T-helper 17 cell (primary cell): Measurements from ENCODE around the gene GALR2. TPM values are rescaled to one million over a fixed set of nuclear protein-coding genes. Genes with fewer than 3 reads are reported as not detected.
A peak's percentile ranks its signal among the peaks of the same experiment; 100 is the strongest.

Experiments
- ATAC-seq: fragments of 150-1000 bp; cut with Tn5 transposase; 2 replicates; pipeline ENCODE4 v1.10.0; 2021; ENCODE audit warnings: mild to moderate bottlenecking, moderate library complexity
- DNase-seq, 3 donors: peaks; one replicate each; pipeline versions ENCODE4 v3.0.0 to v3.0.0-alpha.2; 2020 to 2021
- H3K9me3 ChIP-seq: one replicate; pipeline ENCODE4 v1.7.0; 2013; ENCODE audit warnings: low read length, mild to moderate bottlenecking; ENCODE audit not compliant: control insufficient read depth, poor library complexity, severe bottlenecking
- H3K27ac Mint-ChIP-seq: one replicate; pipeline ENCODE4 v1.8.0; 2022; ENCODE audit warnings: mild to moderate bottlenecking, moderate library complexity, mixed read lengths
- H3K27me3 Mint-ChIP-seq: one replicate; pipeline ENCODE4 v1.8.0; 2022; ENCODE audit warnings: mixed read lengths
- H3K36me3 Mint-ChIP-seq: one replicate; pipeline ENCODE4 v1.8.0; 2022; ENCODE audit warnings: low read depth, mixed read lengths
- H3K4me1 Mint-ChIP-seq: one replicate; pipeline ENCODE4 v1.8.0; 2022; ENCODE audit warnings: mild to moderate bottlenecking, mixed read lengths
- H3K4me3 Mint-ChIP-seq: one replicate; pipeline ENCODE4 v1.8.0; 2022; ENCODE audit warnings: mild to moderate bottlenecking, moderate library complexity, mixed read lengths
- total RNA-seq, 4 donors: library from RNA in 2 of 4; stranded (reverse) in 2 of 4; gene quantifications; one replicate each; pipeline ENCODE4 v1.2.3 and lab custom pipeline; 2022 to 2026

Gene GALR2
- total RNA-seq, 2 donors from 2014 or later, result 0.55 to 0.96 TPM

DNA sequence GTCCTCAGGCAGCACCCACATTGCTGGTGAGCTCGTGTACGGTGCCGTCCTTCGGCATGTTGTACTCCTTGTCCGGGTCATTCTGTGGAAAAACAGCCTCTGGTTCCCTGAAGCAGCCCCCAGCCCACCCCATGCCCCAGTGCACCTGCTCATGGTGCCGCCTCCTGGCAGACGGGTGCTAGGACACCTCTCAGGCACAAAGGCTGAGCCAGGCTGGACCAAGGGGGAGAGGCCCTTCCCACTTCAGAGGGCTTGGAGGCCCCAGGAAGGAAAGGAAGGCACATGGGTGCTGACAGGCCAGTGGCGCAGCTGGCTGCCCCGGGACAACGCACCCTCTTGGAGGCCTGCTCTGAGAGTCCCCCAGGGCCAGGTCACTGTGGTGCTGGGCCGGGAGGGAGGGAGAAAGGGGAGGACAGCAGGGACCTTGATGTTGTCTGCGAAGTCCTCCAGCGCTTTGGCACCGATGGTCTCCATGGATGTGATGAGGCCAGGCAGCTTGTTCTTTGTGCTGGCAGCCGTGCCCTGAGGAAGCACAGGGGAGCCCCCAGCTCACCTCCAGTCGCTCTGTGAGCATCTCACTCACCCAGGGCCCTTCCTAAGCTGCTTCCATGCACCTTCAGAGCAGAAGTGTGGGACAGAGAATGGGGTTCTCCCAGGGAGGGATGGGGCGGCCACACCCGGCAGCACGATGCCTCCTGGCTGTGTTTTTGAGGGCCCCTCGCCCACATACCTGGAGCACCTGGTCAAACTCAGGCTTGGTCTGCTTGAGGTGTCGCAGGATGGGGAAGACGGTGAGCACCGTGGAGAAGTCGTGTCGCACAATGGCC is 13.7 kb downstream of the GALR2 start:
- Mint-ChIP-seq H3K27me3 (no peaks in the 10 kb centered on the region), H3K4me3 (no peak overlapping the region), H3K27ac (no peak overlapping the region), H3K36me3 (peaks cover 2% of the 10 kb centered on the region), H3K4me1 (no peaks in the 10 kb centered on the region)
- ATAC-seq (no peak), DNase-seq (no peak)
- no peaks in the 10 kb centered on the region for H3K9me3 ChIP-seq

DNA sequence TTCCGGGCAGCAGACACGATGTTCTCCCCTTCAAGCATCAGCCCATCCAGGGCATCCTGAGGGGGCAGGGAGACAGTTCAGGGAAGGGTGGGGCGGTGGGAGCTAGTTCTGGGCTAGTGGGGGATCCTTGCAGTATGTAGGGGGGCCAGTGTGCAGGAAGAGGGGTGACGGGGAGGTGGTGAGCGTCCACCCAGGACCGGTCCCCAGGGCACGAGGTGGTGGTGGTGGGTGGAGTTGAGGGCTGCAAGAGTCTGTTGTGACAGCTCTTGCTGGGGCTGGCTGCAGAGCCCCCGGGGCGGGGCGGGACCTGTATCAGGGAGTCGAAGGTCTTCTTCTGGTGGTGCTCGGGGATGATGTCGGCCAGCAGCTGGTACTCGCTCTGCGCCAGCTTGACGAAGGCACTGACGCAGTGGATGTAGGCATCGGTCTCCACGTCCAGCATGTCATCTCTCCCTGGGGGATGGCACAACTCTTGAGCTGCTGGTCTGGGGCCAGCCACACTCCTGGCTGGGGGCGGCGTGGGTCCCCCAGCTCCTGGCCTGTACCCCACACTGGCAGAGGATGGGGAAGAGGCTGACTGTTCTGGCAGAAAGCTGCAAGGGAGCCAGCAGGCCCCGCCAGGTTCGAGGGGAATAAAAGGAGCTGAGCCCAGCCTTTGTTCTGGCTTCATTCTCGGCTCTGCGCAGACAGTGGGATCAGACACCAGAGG is 14.4 kb downstream of the GALR2 start:
- H3K9me3 ChIP-seq, result no peaks in the 10 kb centered on the region
- Mint-ChIP-seq H3K4me3 (no peak overlapping the region), H3K27ac (no peak overlapping the region), H3K4me1 (no peaks in the 10 kb centered on the region), H3K36me3 (peaks cover 2% of the 10 kb centered on the region), H3K27me3 (no peaks in the 10 kb centered on the region)
- DNase-seq (no peak), ATAC-seq (no peak)

DNA sequence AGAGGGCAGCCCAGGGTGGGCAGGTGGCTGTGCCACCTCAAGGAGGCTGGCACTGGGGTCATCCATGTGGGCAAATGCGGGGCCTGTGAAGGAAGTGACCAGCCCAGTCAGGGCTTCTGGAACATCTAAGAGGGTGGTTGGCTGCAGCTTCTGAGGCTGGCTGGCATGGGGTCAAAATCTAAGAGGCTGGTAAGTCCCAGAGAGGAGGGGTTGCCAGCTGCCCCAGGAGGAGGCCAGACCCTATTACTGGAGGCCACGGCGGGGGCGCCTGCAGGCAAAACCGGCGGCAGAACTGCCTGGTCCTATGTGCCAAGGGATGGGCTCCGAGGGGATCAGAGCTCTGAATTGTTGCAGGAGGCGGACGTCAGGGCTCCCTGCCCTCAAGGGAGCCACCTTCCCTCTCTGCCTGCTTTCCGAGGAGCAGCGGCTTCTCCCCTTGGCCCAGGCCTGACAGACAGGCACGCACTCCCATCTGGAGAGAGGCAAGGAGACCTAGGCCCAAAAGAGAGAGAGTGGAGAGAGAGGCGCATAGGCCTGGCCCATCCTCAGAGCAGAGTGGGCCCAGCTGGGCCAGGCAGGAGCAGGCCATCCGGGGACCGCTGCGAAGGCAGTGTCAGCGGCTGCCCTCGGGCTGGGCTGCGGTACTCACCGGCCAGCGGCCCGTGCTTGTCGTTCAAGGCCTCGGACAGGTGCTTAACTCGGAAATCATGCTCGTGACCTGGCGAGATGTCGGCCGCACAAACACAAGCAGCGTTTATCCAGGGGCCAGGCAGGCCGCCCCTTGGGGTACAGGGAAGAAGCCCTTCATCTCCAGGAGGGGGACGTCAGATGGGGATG is 15.3 kb downstream of the GALR2 start:
- no peaks in the 10 kb centered on the region for H3K27me3 Mint-ChIP-seq
- no peak for DNase-seq

DNA sequence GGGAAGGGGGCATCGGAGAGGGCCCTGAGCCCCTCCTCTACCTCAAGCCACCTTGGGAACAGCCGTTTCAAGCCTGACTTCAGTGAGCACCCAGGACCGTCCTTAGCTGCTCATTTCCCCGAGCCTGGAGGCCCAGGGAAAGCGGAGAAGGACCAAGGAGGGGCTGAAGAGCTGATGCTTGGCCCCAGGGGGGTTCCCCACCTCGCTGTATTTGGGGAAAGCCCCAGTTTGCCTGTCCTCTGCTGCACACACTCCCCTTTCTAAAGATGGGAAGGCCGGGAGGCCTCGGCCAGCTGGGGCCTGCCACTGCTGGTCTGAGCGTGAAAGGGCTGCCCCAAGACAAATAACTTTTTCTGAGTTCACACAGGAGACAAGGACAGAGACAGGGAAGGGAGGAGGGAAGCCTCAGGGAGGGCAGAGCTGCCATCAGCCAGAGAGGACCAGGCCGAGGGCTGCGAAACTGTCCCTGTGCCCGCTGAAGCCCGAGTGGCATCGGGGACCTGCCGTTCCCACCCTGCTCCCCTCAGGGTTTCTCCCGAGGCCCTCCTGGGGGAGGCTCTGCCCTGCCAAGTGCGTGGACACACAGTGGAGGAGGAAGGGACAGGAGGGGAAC is 16.0 kb downstream of the GALR2 start:
- no peaks in the 10 kb centered on the region for H3K9me3 ChIP-seq
- Mint-ChIP-seq H3K27ac (no peak overlapping the region), H3K36me3 (peaks cover 2% of the 10 kb centered on the region), H3K4me3 (no peak overlapping the region), H3K4me1 (no peaks in the 10 kb centered on the region), H3K27me3 (no peaks in the 10 kb centered on the region)
- no peak for DNase-seq
- no peak for ATAC-seq

More for the DNA sequence above, 15.3 kb downstream of the GALR2 start:
- H3K4me3 Mint-ChIP-seq, result no peak overlapping the region
- H3K27ac Mint-ChIP-seq, result peak overlapping the region; percentile 53
- no peaks in the 10 kb centered on the region for H3K9me3 ChIP-seq
- no peak for ATAC-seq
- H3K4me1 Mint-ChIP-seq, result no peaks in the 10 kb centered on the region
- H3K36me3 Mint-ChIP-seq, result peaks cover 2% of the 10 kb centered on the region

DNA sequence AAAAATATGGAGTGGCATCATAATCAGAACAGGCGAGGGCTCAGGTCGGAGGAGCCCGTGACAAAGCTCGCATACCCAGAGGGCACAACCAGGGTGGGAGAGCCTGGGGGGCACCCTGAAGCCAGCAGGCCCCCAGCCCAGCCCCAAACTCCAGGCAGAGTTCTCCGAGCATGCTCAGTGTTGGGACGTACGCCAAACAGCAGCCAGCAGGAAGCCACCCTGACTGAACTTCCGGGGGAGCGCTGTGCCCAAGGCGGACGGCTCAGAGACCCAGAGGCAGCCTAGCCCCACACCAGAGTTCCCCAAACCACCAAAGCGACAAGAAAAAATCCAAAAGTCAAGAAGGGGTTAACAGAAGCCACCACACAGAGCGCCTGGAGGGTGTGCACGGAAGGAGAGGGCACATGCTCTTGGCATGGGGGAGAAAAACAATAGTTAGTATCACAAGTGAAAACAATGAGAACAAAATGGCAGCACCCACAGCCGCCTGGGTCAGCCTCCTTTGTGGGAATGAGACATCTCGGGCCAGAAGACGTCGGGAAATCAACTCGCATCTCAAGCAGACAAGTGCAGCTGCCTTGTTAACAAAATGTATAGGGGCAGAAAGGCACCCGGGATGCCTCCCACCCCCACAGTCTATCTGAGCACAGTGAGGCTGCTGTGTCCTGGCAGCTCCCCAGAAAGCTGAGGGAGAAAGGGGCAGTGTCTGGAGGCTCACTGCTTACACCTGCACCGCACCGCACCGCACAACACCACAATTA is 17.1 kb downstream of the GALR2 start:
- Mint-ChIP-seq H3K4me1 (no peaks in the 10 kb centered on the region), H3K36me3 (peaks cover 2% of the 10 kb centered on the region), H3K4me3 (peak overlapping the region; percentile 31), H3K27ac (peak overlapping the region; percentile 72), H3K27me3 (no peaks in the 10 kb centered on the region)
- H3K9me3 ChIP-seq, result no peaks in the 10 kb centered on the region
- ATAC-seq (peak; percentile 64), DNase-seq (no peak)

DNA sequence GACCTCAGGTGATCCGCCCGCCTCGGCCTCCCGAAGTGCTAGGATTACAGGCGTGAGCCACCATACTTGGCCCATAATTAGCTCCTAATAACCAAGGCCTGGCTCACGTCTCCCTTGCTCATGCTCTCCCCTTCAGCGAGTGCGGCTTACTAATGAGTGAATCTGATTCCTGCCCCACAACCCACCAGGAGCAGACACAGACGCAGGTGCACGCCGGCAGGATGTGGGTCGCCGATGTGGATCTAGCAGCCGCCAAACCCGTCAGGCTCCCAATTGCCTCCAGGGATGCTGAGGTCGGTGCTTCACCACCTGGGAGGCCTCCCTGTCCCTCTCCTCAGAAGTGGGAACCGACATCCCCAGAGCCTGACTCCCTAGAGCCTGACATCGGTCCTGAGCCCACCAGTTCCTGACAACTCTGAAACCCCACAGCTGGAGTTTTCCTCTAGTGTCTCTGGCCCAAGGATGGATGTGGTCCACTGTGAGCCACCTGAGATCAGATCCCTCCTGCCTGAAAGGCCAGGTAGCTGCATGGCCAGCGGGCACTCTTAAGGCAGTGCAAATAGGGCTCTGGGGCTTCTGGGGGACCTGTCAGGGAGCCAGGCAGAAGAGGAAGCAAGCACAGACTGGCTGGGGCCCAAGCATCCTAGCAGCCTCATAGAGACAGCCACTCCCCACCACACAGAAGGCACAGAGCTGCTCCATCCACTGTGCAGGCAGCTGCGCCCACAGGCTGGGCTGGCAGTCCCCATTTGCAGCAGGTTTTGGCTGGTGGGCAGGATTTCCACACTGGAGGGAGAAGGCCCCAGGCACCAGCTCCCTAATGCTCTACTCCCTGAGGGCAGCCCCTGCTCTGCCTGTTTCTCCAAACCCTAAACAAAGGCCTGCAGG is 18.2 kb downstream of the GALR2 start:
- H3K27ac Mint-ChIP-seq, result no peak overlapping the region
- H3K4me1 Mint-ChIP-seq, result no peaks in the 10 kb centered on the region
- peaks cover 2% of the 10 kb centered on the region for H3K36me3 Mint-ChIP-seq
- ATAC-seq (no peak), DNase-seq (no peak)
- H3K4me3 Mint-ChIP-seq, result no peak overlapping the region
- no peaks in the 10 kb centered on the region for H3K9me3 ChIP-seq
- no peaks in the 10 kb centered on the region for H3K27me3 Mint-ChIP-seq

DNA sequence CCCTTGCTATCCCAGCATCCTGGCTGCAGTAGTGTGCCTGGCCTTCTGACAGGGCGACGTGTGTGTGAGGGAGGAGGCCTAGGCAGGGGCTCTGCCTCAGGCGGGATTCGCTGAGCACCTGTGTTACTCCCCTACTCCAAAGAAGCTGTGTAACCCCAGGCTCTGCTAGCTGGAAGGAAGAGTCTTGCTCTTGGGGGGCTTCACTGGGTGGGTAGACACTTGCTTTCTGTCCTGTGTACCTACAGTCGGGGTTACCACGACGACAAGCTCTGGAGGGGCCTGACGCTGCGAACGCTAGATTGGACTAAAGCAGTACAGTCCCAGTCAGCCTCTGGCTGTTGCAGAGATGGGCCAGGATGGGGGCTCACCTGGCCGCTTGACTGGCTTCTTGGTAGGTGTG is 19.5 kb downstream of the GALR2 start:
- no peak for ATAC-seq
- no peaks in the 10 kb centered on the region for H3K9me3 ChIP-seq
- no peaks in the 10 kb centered on the region for H3K27me3 Mint-ChIP-seq
- no peaks in the 10 kb centered on the region for H3K36me3 Mint-ChIP-seq
- no peak overlapping the region for H3K4me3 Mint-ChIP-seq
- H3K27ac Mint-ChIP-seq, result no peak overlapping the region
- no peak for DNase-seq
- H3K4me1 Mint-ChIP-seq, result no peaks in the 10 kb centered on the region

DNA sequence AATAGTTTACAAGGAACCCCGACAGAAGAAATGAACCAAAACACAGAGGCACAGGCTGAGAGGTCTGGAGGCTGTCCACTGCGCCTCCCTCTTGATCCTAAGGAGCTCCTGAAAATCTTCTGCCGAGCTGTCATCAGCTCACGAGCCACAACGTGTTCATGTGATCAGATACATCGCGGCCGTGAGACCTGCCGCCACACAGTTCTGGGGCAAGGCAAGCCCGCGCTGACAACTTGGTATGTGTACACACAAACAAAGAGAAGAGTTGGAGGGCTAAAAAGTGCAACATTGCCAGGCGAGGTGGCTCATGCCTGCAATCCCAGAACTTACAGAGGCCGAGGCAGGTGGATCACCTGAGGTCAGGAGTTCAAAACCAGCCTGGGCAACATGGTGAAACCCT is 21.4 kb downstream of the GALR2 start:
- no peak for ATAC-seq
- H3K4me1 Mint-ChIP-seq, result peaks cover 3% of the 10 kb centered on the region
- H3K27ac Mint-ChIP-seq, result peak overlapping the region; percentile 37
- H3K4me3 Mint-ChIP-seq, result no peak overlapping the region
- peaks cover 3% of the 10 kb centered on the region for H3K36me3 Mint-ChIP-seq
- H3K9me3 ChIP-seq, result no peaks in the 10 kb centered on the region
- DNase-seq, result no peak
- no peaks in the 10 kb centered on the region for H3K27me3 Mint-ChIP-seq

DNA sequence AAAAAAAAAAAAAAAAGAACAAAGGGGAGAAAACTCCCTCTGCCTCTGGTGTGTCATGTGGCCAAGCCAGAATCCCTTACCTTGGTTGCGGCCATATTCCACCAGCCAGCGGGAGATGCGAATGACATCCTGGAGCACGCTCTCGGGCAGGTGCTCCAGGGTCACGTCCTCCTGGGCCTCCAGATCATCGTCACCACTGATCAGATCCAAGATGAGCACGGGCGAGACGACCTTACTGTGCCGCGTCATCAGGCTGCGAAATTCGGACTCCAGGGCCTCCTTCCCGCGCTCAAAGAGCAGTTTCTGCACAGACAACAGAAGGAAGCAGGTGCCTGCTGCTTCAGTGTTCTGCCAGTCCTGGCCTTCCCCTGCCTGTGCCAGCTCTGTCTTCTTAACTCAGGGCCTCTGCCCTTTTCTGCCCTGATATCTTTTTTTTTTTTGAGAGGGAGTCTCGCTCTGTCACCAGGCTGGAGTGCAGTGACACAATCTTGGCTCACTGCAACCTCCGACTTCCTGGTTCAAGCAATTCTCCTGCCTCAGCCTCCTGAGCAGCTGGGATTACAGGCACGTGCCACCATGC is 23.2 kb downstream of the GALR2 start:
- Mint-ChIP-seq H3K27ac (no peak overlapping the region), H3K4me3 (no peak overlapping the region), H3K27me3 (no peaks in the 10 kb centered on the region), H3K4me1 (peaks cover 10% of the 10 kb centered on the region), H3K36me3 (peaks cover 3% of the 10 kb centered on the region)
- DNase-seq (no peak), ATAC-seq (no peak)
- no peaks in the 10 kb centered on the region for H3K9me3 ChIP-seq

DNA sequence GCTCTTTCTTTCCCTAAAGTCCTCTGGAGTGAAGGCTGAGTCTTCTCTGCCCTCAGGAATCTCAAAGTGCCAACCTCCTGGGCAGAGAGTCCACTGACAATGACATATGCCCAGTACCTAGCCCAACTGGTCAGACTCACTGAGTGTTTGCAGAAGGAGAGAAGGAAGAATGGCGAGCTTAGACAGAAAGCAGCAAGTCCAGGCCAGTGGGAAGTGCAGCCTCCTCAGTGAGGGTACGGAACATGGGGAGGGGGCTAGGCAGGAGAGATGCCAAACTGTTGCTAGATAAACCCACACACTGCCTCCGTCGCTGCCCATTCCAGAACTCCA is 28.3 kb downstream of the GALR2 start:
- Mint-ChIP-seq H3K27ac (peak overlapping the region; percentile 92), H3K27me3 (no peaks in the 10 kb centered on the region), H3K4me1 (peaks cover 19% of the 10 kb centered on the region), H3K36me3 (peaks cover 5% of the 10 kb centered on the region), H3K4me3 (peak overlapping the region; percentile 97)
- no peaks in the 10 kb centered on the region for H3K9me3 ChIP-seq
- DNase-seq (no peak), ATAC-seq (no peak)

DNA sequence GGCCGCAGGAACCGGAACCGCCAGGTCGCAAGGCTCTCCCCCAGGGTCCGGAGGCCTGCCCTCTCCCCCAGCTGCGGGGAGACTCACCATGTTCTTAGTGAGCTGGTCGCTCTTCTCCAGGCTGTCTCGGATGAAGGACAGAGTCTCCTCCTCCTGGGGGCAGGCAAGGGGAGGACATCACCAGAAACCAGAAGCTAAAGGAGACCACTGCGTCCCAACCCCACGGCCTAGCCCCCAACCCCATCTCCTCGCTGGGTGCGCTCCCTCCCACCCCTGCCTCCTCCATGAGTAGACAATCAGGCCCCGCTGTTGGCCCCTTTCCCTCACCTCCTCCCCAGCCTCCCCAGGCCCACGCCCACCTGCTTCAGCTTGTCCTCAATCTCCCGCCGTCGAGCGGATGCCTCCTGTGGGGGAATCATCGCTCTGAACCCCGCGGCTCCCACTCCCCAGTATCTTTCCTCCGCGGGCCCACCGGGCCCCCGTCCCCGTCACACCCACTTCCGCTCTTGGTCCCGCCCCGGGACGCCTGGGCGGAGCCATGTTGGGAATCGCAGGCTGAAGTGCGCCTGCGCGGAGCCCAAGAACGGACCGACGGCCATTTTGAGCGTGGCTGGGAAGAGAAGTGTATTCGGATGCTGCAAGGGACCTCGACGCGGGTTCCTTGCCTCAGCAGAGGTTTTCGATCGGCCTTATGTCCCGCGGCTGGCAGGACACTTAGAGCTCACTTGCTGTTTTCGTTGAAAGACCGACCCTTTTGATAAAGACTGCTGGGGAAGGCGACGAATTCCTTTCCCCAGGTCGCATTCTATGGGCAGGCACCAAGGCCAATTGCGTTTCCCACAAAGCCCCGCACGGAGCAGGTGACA is 28.9 kb downstream of the GALR2 start, which contains the start of gene EXOC7:
Gene EXOC7, minus strand, starts transcription at position 514 of the 866 bp plus-strand sequence. Its CDS starts 95 bp downstream, at position 419.
- Mint-ChIP-seq H3K4me3 (peak within 1 kb of the TSS; percentile 97), H3K36me3 (peaks cover 5% of the 10 kb centered on the region), H3K4me1 (peaks cover 19% of the 10 kb centered on the region), H3K27ac (peak within 1 kb of the TSS; percentile 92), H3K27me3 (no peaks in the 10 kb centered on the region)
- ATAC-seq, result peak; percentile 94
- peak; percentile 89 to 91 (median 89) for DNase-seq
- no peaks in the 10 kb centered on the region for H3K9me3 ChIP-seq
